ENCODE data around the gene DDX51.

DDX51 gene

DNA sequence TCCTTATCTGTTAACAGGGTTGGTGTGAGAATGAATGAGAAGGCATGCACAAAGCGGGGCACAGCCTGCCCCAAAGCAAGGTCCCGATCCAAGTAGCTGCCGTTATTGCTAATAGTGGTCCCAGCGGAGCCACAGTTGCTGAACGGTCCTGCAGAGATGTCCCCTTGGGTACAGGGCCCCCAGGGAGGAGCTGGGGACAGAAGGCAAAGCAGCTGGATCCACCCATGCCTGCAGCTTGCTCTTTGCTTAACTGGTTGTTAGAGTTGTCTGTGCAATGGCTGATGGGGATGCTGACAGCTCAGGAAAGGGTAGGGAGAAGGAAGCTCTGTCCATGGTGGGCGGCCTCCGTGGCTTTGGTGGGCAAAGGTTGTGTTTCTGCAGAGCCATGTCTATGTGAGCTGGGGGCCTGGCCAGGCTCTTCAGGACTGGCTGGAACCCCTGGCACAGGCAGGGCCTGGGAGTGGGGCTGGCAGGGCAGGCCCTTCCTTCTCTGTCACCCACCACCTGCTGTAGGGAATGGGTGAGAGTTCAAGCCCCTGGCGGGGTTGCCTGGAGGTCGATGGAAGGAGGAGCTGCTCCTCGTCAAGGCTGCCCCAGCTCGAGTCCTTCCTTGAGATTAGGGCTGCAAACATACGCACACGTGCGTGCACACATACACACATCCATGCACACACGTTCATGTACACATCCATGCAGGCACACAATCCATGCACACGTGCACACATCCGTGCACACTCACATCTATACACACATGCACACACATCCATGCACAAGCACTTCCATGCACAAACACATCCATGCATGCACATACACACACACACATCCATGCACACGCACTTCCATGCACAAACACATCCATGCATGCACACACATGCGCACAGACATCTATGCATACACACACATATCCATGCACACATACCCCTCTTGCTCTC lies 35.6 kb upstream of the DDX51 start:
- no peak for DNase-seq (ENCODE audit: low read depth, low spot score)

DNA sequence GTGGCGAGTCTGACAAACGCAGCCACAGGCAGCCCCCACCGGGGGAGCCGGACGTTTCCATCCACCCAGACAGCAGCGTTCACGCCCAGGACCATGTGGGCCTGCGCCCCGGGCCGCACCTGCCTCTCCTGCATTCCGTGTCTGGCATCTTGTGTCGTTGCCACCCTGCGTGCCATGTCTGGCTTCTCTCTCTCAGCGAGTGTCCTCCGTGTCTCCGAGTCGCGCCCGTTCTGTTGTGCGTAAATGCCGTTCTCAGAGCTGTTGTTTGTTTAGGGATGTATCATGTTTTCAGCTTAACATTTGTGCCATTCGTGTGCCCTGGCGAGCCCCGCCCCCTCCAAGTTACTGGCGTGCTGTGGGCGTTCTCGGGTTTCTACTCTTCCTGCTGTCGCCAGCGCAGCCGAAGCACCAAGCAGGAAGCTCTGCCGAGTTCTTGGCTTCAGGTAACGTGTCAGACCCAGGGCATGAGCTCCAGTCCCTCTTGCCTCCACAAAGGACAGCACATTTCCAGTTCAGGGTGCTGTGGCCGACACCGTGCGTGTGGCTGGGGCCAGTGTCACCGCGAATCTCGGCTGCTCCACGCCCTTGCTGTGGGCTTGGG lies 34.8 kb upstream of the DDX51 start:
- DNase-seq (ENCODE audit: low read depth, low spot score): no peak

DNA sequence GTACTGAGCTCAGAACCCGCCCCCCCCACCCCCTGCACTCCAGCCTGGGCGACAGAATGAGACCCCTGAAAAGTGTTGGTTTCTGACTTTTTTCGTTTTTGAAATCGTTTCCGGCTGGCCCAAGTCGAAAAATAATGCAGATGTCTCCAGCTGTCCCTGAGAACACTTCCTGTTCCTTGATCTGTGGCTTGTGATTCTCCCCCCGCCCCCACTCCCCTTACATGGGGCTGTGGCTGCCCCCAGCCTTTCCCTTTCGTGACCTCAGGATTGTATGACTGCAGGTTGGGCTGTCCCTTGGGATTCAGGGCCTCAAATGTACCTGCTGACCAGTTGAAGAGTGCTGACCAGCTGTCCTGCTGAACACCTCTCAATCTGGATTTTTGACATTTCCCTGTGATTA lies 34.2 kb upstream of the DDX51 start:
- no peak for DNase-seq (ENCODE audit: low read depth, low spot score)

DNA sequence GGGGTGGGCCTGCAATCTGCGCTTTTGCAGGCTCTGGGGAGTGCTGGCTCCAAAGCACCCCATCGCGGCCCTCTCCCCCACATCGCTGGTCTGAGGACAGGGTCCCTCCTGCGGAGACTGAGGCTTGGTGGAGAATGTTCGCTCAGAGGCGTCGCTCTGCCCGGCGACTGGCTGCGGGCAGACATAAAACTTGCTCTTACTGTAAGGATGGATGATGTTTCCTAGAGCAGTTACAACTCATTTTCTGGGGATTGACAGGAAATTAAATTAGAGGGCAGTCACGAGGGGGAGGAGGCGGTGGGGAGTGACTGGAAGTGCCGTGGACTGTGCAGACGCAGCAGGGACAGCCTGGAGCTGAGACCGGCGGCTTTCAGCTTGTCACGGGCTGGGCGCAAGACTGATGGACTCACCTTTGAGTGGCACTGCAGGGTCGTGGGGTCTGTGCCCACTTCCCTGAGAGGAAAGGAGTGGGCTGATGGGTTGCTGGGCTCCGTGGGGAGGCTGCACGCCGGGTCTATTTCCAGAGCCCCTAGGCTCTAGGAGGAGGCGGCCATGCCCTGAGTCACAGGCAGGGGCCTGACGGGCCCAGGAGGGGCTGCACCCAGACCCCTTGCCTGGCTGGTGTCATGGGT lies 32.9 kb upstream of the DDX51 start:
- DNase-seq (ENCODE audit: low read depth, low spot score): no peak

DNA sequence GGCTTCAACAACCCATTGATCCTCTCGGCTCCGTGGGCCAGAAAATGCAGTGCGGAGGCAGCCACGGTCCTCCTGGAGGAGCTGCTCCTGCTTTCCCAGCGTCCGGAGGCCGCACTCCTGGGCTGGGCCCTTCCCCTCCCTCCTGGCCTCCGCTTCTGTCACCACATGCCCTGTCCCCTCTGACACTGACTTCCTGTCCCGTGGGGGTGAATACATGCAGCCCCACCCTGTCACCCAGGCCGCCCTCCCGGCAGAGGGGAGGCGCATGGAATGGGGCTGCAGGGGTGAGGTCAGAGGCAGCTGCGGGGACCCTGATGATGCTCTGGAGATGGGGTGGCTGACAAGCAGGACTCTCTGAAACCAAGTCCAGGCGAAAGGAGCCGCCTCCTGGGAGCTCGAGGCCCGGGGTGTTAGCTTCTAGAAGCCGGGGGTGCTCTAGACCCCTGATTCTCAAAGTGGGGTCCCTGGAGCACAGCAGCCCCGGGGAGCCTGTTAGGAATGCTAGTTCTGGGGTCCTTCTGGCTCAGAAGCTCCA lies 32.3 kb upstream of the DDX51 start:
- DNase-seq (ENCODE audit: low read depth, low spot score): no peak

DNA sequence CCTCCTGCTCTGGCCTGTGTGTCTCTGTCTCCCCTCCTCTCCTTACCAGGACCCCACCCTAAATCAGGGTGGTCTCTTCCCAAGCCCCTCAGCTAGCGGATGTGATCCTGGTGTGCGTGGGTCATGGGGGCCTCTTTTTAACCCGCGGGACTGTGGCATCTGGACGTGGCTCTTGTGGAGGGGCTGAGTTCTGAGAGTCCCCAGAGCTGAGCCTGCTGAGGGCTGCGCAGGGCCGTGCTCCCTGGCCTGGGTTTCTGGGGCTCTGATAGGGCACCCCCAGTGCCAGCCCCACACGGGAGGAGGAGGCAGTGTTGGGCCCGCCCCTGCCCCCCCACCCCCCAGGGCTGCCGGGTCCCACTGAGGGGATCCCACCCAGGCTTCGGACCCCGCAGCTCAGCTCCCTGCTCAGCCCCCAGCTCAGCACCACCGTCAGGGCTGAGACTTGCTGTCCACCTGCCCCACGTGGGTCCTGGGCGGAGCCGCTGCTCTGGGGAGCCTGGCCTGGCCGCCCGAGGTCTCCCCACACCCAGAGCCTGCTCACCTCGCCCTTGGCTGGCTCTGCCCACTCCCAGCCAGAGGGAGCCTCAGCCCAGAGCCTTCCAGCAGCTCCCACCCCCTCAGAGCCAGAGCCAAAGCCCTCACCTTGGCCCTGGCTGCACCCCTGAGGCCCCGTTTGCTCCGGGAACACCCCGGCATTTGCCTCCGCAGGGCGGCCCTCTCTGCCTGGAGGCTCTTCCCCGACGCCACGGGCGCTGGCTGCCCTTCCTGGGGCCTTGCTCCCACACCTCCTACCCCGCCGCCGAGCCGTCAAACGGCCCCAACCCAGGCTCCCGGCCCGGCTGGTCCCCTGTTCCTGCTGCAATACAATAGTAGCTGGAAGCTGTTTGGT lies 31.6 kb upstream of the DDX51 start:
- no peak for DNase-seq (ENCODE audit: low read depth, low spot score)

DNA sequence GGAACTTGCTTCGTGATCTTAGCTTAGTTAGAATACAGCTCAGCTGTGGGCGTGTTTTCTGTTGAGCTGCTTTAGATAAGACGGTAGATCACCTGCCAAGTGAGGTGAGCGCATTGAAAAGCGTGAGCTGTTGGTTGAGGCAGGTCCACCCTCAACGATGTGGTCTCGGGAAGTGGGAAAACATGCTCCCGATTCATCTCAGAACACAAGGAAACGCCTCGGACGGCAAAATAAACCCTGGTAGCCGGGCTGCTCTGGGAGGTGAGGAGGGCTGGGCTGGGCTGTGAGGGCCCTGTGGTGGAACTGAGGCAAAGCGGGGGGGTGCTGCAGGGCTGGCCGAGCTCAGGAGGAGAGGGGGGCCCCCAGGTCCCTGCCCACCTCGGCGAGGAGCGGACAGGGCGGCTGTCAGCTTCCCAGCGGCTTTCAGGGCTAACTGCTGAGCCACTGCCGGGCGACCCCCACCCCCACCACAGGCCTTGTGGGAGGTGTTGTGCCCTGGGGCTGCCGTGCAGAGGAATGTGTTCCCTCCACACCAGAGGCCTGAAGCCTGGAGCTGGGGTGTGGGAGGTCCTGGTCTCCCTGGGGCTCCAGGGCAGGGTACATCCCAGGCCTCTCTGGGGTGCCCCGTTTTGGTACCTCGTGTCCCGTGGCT lies 30.8 kb upstream of the DDX51 start:
- DNase-seq (ENCODE audit: low read depth, low spot score): no peak

DNA sequence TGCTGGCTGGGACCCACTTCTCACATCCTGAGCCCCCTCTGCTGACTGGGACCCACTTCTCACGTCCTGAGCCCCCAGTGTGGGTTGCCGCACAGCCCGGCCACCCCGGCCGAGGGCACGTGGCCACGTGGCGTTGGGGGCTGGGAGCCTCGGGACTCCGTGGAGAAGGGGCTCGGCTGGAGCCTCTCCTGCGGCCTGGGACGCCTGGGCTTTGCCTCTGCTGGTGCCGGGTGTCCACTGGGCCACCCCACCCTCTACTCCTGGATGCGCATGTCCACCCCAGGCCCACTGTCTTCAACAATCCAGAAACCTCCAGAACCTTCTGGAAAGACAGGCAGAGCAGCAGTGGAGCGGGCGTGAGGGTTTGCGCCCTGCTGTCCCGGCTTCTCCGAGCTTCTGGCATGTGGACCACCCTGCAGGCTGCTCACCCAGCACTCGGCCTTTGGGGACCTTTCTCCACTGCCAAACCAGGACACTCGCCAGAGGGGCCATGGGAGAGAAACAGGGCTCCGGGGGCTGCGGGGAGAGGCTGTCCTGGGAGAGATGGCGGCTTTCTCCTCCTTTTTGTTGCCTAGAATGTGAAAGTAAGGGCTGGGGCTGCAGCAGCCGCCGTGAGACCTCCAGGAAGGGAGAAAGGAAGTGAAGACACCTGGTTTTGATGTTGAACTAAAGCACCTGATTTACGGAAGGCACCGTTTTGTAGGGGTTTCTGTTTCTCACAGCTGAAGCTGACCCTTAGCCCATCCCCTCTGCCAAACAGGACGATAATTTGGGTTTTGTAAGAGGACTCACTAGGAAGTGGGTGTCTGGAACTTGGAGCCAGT lies 30.1 kb upstream of the DDX51 start:
- DNase-seq (ENCODE audit: low read depth, low spot score): no peak

DNA sequence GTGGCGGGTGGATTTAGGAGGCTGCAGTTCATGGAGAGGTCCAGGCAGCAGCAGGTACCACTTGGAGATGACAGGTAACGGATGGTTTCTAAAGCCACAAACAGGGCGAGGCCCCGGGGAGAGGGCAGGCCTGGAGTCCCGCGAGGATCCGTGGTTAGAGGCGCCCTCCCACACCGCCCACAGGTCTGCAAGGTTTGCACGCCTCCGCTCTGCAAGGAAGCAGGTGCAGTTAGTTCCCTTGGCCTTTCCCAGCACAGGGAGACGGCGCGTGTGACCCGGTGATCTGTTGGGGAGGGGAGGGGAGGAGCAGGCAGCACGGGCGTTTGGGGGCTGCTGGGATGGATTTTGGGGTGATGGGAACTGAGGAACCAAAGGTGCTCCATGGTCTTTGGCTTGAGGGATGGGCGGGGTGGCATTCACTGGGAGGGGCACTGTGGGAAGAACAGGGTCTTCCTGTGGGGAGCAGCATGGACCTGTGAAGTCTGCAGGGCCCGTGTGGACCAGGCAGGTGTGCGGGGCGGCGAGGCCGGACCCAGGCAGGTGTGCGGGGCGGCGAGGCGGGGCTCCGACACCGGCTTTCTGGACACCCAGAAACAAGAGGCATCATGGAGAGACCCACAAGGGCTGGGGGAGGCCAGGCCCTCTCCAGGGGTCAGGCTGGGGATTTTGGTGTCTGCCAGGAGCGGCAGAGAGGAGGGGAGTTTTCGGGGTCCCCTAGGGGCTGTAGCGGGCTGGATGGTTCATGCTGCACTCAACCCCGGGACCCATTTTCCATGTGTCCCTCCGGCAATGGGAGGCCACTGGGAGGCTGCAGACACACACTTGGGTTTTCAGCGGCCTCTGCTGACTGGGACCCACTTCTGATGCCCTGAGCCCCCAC lies 29.3 kb upstream of the DDX51 start:
- no peak for DNase-seq (ENCODE audit: low read depth, low spot score)

DNA sequence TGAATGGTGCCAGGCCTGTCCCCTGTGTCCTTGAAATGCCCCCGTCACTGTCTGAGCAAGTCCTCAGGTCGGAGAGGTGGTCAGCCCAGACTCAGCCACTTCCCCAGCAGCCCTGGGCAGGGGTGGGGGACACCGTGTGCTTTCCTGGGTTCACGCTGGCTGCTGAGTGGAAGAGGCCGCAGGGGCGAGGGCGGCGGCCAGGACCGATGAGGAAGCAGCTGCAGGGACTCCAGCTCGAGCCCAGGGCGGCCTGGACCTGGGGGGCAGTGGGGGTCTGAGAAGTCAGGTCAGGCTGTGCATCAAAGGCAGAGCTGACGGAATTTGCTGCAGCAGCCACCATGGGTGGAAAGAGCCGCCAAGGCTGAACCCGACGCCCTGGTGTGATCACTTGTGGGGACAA lies 28.5 kb upstream of the DDX51 start:
- DNase-seq (ENCODE audit: low read depth, low spot score): no peak

DNA sequence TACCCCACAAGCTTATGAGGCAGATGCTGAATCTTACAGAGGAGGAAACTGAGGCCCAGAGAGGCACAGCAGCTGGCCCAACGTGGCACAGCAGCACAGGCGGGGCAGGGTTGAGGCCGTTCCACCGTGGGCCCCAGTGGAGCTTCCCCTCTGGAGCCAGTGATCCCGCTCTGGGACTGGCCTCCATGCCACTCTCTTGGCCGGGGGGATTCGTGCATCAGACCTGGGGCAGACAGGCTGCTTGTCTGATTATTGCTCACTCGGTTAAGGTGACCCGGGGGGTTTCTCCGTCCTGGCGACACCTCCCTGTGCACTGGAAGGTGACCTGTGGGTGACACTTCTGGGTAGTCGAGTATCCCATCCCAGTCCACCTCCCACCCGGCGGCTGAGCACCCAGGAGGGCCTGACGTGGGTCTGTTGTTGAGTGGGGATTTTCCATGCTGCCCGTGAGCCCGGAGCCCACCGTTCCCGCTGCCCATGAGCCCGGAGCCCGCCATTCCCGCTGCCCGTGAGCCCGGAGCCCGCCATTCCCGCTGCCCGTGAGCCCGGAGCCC lies 27.9 kb upstream of the DDX51 start:
- DNase-seq (ENCODE audit: low read depth, low spot score): no peak

DNA sequence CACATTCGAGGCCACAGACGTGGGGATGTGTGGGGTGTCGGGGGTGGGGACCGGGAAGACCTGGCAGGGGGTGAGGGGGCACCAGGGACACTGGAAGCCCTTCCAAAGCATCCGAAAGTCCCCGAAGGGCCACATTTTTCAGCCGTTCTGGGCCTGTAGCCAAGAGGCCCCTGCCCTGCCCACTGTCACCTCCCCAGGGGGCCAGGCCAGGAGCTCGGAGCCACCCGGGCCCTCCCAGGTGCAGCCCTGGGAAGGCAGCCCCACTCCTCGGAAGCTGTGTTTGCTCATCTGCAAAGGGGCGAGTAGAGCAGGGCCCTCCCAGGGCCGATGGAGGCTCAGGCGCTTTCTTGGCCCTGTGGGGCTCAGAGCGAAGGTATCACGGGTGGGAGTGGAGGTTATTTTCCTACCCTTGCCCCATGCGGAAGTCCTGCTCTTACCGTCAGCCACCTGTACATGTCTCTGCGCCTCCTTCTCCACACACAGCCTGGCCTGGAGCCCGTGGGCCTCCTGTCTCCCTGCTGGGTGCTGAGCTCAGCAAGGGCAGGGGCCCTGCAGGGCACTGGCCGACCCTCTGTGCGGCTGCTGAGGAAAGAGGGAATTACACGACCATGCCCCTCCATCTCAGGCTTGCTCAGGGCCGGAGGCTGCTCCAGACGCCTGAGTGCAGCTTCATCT lies 27.3 kb upstream of the DDX51 start:
- DNase-seq (ENCODE audit: low read depth, low spot score): no peak

DNA sequence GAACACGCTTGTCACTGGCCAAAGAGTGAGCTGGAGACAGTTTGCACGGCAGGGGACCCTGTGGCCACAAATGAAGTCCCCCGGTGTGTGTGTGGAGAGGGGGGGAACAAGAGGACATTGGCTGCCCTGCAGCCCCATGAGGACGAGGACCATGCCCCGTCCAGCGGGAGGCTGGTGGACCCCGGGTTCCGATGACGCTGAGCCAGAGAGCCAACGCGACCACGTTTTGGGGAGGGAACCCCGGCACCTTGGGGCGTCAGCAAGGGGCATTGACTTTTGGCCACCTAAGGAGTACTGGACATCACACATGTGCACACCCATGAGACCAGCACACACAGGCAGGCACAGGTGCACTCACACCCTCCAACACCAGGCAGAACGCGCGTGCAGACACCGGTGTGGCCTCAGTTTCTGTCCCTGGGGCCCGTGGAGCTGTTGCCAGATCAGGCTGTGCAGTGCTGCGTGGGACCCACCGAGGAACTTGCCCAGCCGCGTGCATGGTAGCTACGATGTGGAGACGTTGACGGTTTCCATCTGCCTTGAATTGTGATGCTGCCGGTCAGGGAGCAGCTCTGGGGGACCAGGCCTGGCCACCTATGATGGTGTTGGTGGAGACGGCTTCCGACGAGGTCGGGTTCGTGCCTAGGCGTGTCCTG lies 26.6 kb upstream of the DDX51 start:
- DNase-seq (ENCODE audit: low read depth, low spot score): no peak

DNA sequence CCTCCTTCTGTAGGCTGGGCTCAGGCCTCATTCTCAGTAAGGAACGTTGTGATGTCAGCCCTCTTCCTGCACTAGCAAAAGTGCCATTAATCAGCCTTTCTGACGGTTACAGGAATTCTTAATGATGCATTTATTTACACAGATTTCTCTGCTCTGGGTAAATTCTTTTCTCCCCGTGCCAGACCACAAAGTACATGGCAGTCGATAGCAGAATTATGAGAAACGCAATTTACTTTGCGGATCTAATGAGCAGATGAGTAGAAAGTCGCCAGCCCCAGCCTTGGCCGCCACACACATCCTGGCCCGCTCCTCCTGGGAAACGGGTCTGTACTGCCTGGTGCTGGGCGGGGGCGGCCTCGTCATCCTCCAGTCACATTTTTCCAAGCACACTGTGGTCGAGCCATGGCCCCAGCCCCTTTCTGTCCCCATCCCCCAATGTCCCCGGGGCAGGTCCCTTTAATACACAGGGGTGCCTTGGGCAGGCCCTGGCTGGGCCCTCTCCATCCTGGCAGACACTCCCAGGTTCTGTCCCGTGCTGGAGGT lies 26.0 kb upstream of the DDX51 start:
- no peak for DNase-seq (ENCODE audit: low read depth, low spot score)

DNA sequence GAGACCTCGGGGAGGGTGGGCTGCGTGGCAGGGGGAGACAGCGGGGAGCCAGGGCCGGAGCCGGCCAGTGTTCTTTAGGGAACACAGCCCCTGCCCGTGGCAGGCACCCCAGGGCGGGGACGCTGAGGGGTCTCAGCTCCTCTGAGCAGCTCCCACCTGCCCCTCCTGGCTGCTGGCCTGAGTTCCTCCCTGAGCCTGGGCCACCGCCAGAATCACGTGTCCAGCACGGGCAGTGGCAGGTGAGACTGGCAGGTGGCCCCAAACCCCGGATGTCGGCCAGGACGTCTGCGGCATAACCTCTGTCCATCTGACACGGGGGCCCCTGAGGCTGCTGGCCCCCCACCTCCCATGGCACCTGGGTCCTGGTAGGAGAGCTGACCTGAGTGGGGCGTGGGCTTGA lies 25.3 kb upstream of the DDX51 start:
- DNase-seq (ENCODE audit: low read depth, low spot score): no peak

DNA sequence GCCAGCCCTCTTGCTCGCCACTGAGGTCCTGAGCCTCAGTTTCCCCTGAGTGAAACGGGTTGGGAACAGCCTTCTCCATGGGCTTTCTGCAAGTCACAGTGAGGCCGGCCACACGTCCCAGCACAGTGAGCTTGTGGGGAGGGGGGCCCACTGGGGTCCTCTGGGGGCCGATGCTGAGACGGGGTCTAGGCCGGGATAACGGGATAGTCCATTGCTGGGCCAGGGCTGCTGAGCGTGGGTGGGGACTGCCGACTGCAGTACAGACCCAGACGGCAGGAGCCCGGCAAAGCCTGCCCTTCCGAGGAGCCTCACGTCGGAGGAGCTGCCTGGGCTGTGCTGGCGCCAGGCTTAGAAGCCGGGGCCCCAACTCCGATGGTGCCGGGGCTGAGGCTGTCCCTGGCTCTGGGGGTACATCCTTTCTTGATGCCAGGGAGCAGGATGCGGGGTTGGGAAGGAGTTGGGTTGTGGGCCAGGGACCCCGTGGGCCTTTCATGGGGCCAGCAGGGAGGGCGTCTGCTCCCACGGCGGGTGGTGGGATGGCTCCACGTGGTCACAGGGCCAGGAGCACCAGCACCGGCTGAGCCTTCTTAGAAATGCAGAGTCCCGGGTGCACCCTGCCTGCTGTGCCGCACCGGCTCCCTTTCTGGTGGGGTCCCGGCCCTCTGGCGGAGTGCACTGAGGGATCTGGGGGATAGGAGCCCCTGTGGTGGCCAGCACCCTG lies 24.4 kb upstream of the DDX51 start:
- DNase-seq (ENCODE audit: low read depth, low spot score): no peak
